OCI-M1 (cell line): ENCODE data around the gene RENBP.

Source experiments
- DNase-seq: peaks from one replicate; lab custom pipeline; 2025; lab: John Stamatoyannopoulos, UW

RENBP gene

DNA sequence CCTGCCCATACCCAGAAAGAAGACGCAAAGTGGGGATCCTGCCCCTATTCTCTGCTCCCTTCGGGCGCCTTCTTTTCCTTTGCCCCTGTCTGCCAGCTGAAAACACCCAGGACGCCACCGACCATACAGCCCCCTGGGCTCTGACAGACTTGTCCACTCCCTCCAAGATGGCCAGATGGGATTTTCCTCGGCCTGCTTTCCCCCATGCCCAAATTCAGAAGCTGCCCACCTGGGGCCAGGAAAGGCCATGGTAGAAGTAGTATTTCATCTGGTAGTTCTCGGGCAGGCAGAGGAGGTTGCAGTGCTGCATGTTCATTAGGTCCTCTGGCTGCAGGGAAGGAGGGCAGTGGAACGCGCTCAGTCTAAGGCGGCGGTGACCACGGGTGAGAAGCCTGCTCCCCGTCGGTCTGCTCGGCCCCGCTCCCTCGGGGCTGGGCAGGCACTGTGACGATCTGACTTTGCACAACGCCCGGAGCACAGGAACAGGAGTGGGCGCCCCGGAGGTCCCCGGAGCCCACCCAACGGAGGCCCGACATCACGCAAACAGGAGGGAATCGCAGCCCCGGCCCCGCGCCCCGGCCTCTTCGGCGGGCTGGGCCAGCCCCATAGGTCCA, 10.2 kb downstream of the RENBP start:
- DNase-seq = peak; percentile 56

- peak; percentile 32 for DNase-seq
These were observed 10.7 kb downstream of the RENBP start for GRCh38 chrX:153933748-153934147.

GRCh38 chrX:153932220-153932915, 12.1 kb downstream of the RENBP start:
- no peak for DNase-seq

GRCh38 chrX:153931748-153932147, 12.7 kb downstream of the RENBP start:
- no peak for DNase-seq

GRCh38 chrX:153931151-153931550, 13.3 kb downstream of the RENBP start:
- DNase-seq = no peak

DNA sequence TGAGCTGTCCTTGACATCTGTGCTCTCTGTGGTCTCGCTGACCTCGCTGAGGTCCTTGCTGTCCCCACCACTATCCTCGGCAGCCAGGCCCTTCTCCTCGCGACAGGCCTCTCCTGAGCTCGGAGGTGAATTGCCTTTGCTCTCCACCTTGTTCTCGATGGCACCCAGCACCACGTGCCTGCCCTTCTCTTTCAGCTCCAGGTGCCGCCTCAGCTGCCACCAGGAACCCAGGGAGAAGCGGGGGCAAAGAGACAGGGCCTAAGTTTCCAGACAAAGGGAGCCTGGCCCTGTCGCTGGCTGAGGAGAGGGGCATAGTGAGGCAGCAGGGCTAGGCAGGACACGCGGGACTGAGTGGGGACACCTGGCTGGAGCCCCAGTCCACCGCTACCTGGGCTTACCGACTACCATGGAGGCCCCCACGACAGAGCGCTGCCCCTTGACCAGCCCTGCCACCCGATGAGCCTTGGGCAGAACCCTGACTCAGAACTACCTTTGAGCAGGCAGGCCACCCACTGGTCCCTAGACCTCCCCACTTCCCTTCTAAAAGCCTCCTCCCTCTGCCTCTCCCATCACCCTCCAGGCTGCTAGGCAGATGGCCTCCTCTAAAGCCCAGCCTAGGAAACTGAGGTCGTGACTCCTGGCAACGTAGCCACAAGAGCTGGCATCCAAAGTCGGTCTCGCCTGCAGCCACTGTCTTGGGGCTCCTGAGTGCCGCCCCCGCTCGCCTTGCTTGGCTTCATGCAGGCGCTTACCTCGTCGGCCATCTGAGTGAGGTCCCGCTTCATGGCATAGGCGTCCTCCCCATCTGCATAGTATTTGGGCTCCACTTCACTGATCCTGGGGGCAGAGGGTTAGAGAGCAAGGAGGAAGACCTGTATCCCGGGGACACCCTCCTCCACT, 14.2 kb downstream of the RENBP start:
- no peak for DNase-seq

DNA sequence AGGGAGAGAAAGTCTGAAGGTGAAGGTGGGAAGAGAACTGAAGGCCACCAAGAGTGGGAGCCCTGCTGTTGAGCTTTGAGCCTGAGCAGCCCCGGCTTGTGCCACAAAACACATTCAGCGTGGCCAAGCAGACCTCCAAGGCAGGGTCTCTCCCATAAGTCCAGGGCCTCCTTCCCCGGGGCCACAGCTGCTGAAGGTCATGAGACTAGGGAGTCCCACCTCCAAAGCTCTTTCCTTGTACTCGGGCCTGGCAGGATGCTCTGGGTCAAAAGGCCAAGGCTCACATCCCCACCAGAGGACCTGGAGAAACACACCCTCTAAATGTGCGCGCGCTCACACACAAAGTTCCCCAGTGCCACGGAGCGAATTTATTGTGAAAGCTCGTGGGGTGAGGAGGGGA, 14.9 kb downstream of the RENBP start:
- DNase-seq = no peak

- no peak for DNase-seq
These were observed 15.6 kb downstream of the RENBP start for GRCh38 chrX:153928846-153929245.

GRCh38 chrX:153927922-153928760, 16.3 kb downstream of the RENBP start:
- peak; percentile 100 for DNase-seq

DNA sequence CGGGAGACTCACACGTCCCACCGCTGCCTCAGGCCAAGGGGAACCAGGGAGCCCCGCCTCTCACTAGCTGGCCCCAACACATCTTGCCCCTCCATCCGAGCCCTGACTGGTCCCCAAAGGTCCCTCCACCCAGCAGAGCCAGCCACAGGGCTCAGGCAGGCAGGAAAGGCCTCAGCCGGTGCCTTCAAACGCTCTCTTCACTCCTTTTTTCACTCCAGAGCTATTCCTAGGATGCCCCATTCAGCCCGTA, 16.8 kb downstream of the RENBP start:
- DNase-seq = no peak

DNA sequence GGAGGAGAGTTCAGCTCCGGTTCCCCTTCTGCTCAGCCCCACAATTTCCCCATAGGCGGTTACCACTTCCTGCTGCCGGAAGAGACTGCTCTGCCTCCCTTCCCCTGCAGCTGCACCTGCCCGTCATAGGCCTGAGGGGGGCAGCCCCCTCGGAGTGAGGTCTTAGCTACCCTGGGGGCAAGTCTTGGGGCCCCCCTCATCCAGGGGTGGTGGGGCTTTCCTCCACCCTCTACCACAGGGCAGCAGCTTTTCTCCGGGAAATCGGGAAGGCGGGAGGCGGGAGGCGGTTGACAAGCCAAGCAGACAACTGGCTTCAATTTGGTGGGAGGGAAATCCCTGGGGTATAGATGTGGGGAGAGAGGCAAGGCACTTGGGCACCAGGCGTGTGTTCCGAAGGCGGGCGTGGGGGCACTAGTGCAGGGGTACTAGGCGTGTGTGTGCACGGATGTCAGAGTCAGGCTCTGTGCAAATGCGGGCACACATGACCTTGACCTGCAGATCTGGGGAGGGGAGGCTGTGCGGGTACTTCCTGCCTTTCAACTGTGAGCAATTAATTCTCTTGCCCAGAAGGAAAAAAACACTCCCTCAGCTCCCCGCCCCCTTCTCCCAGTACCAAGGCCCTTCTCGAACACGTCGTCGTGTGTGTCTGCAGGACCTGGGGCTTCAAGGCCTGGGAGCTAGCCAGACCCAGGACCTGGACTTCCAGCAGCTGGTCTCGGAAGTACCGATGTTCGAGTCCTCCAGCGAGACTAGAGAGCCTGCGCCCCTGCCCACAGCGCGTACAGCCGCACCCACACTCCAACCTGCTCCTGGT, 17.4 kb downstream of the RENBP start:
- DNase-seq = peak; percentile 94

GRCh38 chrX:153926552-153926857, 17.9 kb downstream of the RENBP start:
- DNase-seq = no peak

DNA sequence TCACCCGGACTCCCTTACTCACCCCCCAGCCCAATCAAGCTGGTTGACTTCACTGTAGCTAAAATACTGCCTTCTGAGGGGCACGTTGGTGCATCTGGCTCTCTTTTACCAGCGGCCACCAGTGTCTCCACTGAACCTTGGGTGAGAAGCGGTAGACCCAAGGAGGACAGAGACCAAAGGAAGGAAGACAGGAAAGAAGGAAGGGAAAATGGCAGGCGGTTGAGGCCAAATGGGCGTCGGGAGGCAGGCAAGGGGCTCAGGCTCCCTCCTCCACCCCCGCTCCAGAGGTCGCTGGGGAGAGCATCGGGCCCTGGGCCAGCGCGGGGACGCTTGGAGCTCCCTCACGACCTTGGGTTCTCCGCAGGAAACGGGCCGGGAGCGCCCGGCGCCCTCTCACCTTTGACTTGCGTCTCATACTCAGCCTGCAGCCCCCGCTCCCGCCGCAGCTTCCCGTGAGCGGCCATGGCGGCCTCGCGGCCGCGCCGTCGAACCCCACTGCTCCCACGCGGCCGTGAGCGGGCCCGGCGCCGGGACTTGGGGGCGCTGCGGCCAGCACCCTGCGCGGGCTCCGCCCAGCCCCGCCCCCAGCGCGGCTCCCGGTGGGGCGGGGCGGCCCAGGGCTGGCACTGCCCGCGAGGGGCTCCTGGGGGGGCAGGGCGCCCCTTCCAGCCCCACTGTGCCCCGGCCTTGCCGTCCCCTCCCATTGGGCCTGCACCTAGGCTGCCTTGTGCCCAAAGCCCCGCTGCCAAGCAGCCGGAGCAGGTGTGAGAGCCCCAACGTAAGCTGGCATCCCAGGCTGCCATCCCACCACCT, 18.5 kb downstream of the RENBP start, which contains the start of gene ARHGAP4:
TSS of gene ARHGAP4 (minus strand) at position 526 of the 813 bp plus-strand sequence. CDS start at position 464, 62 bp downstream.
- DNase-seq = peak; percentile 77

DNA sequence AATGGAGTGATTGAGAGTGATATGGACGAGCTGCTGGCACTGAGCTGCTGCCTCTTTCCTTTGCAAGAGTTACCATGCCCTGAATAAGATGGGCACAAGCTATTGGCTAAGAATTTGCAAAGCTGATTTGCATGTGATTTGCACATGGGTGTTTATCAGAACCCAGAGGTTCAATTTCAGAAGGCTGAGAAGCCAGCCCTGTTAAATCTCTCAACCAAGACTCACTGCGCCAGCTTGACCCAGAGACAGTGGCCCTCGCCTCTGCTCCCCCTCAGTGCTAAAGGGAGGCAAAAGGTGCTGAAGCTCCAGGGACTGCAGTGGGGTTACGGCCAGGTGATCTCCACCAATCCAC, 19.1 kb downstream of the RENBP start:
- peak; percentile 71 for DNase-seq

- peak; percentile 72 for DNase-seq
These were observed 20.1 kb downstream of the RENBP start for GRCh38 chrX:153924149-153924861.

- DNase-seq = no peak
These were observed 21.2 kb downstream of the RENBP start for GRCh38 chrX:153922932-153923857.

DNA sequence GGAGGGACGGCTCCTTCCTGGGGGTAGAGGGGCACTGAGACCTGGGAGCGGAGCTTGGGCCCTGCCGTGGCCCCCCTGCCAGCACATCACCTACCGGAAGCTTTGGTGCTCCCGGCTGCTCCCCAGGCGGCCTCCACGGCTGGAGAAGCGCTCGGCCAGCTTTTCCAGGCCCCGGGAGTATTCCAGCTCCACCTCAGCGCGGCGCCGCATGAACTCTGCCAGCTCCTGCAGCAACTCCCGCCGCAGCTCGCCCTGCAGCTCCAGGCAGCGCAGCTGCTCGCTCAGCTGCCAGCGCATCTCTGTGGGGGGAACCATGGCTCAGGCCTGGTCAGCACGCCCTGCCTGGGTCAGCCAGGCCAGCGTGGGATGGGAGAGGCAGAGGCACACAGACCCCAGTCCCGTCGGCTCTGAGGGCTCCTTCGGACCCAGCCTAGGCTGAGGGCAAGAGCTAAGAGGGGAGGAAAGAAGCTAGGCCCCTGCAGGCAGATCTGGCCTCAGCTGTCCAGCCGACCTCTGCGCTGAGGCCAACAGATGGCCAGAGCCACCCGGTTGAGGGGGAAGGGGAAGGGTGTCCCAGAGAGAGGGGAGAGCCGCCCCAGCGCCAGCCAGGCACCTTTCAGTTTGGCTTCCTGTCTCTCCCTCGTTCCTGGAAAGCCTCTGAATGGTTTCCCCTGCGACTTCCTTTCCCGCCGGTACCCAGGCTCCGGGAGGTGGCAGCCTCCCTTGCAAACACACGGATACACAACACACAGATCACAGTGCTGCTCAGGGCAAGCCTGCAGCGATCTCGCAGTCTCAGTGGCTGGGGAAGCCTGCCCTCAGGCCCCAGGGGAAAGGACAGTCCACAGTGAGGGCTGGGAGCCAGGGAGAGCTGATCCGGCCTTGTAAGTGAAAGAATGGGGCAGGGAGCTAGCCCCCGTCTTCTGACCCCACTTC, 22.7 kb downstream of the RENBP start:
- DNase-seq = no peak

- no peak for DNase-seq
These were observed 23.4 kb downstream of the RENBP start for GRCh38 chrX:153921070-153921469.
